SH-SY5Y (cell line): ENCODE data around the gene SPTBN5.

ENCODE experiments used
- GATA2 ChIP-seq: IDR thresholded peaks from 2 replicates; pipeline ENCODE4 v1.6.1; 2011; ENCODE audit warnings: mild to moderate bottlenecking, low read depth, low read length
- GATA3 ChIP-seq: IDR thresholded peaks from 2 replicates; pipeline ENCODE4 v1.6.1; 2011; ENCODE audit warnings: low read depth, mild to moderate bottlenecking, low read length, moderate library complexity

The SPTBN5 gene

DNA sequence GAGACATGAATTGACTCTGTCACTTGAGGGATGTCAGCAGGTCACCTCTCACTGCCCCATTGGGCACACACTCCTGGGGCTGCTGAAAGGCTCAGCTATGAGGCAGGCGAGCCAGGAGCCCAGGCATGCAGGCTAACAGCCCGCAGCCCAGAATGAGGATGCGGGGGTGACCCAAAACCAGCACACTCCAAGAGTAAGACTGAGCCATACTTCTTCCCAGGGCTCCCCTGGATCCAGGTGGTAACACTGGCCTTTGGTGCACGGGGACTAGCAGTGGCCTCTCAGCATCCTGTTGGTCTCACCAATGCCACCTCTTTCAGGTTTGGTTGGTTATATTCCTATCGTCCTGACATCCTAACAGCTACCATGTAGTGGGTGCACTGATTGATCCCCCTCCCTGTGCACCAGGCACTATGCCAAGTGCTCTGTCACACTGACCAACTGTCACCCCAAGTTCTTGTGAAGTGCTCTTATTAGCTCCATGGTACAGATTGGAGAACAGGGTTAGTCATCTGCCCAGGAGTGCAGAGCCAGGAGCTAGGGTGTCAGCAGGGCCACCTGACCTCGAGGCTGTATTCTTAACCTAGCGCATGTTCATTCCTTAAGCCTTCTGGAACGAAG is 24.8 kb upstream of the SPTBN5 start:
- TF ChIP-seq GATA3: no peak

DNA sequence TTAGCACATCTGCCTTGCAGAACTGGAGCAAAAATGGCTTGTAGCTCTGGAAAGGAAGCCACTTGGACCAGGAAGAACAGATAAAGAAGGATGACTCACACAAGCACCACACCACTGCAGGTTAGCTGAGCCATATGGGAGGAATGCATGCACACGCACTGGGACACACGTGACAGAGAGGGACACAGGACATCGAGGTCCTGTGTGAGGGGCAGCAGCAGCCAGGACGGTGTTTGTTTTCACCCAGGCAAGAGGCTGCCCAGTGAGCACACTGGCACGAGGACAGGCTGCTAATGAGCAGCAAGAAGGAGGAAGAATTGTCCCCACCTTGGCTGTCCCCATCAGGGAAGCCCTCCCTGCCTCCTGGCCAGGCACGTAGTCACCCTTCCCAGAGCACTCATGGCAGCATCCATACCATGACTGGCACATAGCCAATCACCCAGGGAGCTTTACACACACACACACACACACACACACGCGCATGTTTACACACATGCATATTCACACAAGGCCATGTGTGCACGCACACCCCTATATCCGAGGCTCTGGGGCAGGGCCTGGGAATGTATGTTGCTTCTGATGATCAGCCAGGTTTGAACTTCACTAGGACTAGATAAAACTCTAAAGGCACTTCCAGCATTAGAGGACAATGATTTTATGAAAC is 24.0 kb upstream of the SPTBN5 start:
- TF ChIP-seq GATA2 (no peak), GATA3 (no peak)

DNA sequence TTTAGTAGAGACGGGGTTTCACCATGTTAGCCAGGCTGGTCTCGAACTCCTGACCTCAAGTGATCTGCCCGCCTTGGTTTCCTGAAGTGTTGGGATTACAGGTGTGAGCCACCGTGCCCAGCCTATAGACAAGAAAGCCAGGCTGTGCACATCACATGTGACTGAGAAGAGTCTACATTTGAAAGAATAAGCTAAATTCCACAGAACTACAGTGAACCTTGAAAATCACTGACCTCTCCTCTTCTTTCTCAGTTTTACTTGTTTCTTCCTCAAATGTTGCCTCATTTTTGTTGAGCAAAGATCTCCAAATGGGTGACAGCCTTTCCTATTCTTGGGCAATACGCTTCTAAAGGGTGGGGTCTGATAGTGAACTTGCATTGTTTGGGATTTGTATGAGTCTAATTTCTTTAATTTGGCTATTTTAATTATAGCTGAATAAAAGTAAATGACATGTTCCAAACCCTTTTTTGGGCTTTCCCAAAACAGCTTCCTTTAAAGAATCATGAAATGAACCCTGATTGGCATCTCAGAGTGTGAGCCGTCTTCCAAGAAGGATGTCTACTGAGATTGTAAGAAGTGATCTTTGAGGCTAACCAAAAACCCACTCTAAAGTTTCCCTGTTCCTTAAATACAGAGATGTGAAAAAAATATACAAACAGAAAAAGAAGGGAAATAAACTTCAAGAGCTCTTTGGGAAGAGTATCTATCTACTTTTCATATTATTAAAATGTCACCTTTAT is 21.6 kb upstream of the SPTBN5 start:
- no peak for TF ChIP-seq GATA3
- TF ChIP-seq GATA2: no peak

DNA sequence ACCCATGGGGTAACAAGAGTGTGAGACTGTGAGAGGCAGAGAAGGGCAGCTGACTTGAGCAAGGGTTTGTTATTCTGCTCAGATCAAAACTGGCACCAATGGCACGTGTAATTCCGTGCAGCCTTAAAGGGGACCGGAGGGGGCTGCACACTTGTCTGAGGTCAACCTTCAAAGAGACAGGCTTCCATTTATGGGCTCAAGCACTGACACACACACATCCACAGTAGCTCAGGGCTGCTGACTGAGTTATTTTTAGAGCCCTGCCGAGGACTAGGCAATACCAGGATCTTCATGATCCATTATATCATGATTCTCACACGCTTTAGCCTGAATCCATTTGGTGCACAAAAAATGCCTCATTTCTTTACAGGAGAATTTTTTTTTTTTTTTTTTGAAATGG is 20.6 kb upstream of the SPTBN5 start:
- TF ChIP-seq GATA3: no peak
- TF ChIP-seq GATA2: no peak

DNA sequence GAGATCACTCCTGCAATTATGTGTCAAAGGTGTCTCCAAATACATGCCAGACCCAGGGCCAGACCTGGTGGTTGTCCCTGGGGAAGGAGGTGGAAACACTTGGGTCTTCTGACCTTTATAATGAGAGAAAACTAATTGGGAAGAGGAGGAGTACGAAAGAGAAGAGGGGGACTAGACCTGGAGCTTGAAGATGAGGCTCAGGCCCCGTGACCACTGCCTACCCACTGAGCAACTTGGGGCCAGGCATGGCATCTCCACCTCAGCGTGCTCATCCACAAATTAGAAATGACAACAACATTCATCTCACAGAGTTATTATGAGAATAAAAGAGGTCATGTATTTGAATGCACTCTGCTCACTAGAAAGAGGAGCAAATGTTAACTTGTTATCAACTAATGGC is 19.4 kb upstream of the SPTBN5 start:
- TF ChIP-seq GATA3 (no peak), GATA2 (no peak)

DNA sequence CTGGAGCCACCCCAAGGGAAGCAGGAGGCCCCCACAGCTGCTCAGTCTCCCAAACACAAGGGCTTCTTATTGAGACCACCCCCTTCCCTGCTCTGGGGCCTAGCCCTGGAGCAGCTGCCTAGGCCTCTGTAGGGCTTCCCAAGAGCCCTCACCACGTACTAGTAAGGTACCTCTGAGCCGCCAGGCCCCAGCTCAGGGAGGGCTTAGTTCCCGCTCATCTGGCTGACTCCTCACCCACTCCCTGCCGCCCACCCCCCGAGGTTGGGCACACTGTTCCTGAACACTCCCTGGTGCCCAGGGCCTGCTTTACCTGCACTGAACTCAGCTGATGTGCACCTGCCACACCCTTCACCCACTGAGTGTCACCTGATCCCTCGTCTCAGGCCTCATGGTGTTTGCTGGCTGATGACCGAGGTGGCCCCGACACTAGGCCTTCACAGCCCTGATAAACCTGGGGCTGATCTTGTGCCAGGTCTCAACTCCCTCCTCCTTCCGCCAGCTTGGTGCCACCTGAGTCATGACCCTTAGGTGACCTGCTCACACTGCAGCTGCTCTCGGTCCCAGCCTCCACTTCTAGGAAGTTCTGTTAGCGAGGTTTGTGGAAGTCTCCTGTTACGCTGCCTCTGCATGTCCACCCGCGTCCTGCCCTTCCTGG is 18.0 kb upstream of the SPTBN5 start:
- no peak for TF ChIP-seq GATA2
- no peak for TF ChIP-seq GATA3

DNA sequence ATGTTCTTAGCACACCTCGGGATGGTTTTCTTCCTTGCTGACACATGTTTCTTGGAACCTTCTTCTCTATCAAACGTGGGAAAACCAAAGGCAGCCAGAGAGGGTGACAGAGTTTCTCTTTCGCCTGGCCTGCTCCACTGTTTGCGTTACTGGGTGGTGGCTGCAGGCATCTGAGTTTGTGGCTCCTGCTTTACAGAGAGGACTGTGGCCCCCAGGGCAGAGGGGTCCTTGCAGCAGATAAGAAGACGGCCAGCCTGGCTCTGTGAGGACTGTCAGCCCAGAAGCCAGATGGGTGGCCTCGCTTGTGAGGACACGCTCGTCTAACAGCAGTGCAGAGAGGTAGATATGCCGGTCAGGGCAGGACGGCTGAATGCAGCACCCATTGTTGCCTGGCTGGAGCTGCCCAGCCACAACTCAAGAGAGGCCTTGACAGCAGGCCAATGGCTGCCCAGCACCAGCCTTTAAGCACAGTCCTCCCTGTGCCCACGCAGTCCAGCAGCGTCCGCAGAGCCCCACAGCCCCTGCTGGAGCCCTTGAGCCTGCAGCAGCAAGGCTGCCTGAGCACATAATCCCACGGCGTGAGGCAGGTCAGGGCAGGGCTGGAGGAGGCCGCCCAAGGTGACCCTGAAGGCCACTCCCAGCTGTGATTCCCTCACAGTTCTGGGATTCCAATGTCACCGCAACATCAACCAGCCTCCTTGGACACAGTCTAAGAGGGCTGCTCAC is 15.0 kb upstream of the SPTBN5 start:
- TF ChIP-seq GATA3: no peak
- no peak for TF ChIP-seq GATA2

DNA sequence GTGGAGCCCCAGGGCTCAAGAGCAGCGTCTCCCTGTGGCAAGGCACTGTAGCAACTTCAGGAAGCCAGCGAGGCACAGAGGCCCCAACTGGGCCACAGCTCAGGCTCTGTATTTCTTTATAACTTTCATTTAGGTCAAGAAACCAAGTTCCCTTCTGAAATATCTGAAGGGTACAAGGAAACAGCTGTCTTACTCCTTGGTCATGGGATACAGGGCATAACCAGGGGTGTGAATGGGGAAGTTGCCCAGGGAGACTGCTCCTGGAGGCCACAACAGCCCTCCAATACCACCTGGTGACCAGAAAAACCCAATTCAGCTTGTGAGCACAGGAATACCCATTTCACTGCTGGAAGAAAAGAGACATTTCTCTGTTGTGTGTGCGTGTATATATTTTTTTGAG is 13.3 kb upstream of the SPTBN5 start:
- no peak for TF ChIP-seq GATA3
- no peak for TF ChIP-seq GATA2

DNA sequence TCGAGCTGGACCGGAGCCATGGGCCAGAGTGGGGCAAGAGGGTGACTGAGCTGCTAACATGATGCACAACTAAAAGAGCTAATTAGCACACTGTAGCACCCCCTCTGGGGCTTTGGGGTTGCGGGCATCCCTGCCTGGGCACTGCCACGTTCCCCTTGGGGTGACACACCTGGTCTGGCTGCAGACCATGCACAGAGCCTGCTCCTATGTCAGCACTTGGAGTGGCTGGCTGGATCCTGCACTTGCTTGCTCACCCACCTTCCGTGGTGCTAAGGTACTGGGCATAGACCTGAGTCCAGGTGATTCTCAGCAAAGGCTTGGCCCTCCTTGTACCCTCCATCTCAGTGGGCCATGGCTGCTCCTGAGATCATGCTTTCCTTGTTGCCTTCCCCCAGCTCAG is 12.8 kb upstream of the SPTBN5 start:
- TF ChIP-seq GATA3 (no peak), GATA2 (no peak)

DNA sequence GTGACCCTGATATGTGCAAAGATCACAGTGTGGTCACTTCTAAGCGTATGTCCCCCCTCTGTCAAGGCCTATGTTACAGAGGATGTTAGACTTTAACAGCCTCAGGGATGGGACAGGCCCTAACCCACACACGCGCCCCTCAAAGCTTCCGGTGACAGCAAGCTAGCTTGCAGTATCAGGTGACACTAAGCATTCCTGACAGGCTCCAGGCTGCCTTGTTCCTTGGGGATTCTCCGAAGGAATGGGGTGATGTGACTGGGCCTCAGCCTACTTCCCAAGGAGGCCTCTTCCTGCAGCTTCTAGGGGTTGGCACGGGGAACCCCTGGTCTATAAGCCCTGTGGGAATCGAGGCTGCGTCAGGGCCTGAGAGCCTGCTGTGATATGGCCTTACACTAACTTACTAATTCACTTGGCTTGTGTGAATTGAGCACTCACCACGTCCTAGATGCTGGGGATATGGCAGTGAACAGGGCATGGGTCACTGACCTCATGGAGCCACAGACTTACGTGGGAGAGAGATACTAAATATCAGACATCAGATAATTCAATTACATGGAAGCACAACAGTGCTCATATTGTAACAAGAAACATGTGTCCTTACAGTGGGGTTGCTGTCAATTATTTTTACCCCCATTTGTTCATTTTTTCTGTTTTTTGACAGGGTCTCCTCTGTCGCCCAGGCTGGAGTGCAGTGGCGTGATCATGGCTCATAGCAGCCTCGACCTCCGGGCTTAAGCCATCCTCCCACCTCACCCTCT is 11.4 kb upstream of the SPTBN5 start:
- no peak for TF ChIP-seq GATA2
- TF ChIP-seq GATA3: no peak

DNA sequence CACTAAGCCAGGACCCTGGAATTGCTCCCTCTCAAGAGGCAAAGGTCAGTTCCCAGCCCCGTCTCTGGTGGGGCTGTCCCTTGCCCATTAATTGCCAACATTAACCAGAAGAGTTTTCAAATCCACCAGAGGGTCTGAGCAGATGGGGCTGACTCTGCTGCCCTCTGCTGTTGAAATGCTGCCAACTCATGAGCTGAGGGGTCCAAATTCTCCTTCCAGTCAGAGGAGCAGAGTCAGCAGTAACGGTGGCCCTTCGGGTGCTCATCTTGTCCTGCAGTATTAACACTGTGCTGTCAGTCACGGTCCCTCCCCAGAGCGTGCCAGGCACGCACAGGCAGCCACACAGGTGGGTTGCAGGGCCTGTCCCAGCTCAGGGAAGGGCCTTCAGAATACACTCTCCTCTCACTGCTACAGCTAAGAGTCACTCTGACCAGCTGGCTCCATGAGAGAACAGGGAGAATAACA is 10.7 kb upstream of the SPTBN5 start:
- TF ChIP-seq GATA3 (no peak), GATA2 (no peak)

DNA sequence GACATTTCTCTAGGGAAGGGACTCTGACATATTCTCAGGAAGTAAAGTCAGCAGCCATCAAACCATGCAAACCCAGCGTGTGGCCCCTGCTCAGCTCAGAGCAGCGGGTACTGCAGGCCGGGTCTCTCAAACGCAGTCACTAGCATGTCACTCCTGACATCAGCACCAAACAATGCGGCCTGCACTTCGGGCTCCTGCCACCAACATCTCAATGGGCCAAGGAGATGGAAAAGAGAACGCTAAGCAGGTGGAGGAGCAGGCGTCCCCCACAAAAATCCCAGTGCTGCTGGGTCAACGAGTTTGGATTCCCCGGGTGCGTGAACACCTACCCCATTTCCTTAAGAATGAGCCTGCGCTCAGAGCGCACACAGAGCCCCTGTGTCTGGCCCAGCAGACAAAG is 9.9 kb upstream of the SPTBN5 start:
- TF ChIP-seq GATA3 (no peak), GATA2 (no peak)

DNA sequence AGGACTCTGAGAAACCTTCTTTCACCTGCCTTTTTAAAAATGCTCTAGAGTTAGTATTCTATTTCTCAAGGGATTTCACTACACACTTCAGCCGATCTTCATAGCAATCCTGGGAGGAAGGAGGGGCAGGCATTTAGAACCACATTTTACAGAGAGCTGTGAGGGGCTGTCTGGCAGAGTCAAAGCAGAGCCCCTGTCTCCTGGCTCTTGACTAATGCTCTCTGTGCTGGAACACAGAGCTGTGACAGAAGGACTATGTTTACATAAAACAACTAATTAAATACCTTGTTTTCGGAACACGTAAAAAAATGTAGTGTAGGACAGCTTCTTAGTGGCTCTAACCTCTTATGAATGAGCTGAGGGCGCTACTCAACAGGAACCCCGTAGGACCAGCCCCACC is 7.6 kb upstream of the SPTBN5 start:
- TF ChIP-seq GATA2: no peak
- no peak for TF ChIP-seq GATA3
